GM12891 (cell line): ENCODE measurements around the gene PDZD2.

ENCODE experiments used
- DNase-seq: peaks from one replicate; pipeline ENCODE4 v3.0.0; 2011; ENCODE audit warnings: low spot score; ENCODE audit not compliant: insufficient read length
- FAIRE-seq: peaks from 2 replicates; lab custom pipeline; 2011; peaks lifted over from hg19 to GRCh38; lab: Jason Lieb, UNC
- PAX5 ChIP-seq: IDR thresholded peaks from 2 replicates; pipeline ENCODE4 v1.6.1; 2011; ENCODE audit warnings: low read length, moderate library complexity, mild to moderate bottlenecking; ENCODE audit not compliant: insufficient read depth, severe bottlenecking
- POLR2A ChIP-seq: IDR thresholded peaks from 2 replicates; pipeline ENCODE4 v1.6.1; 2011; ENCODE audit warnings: low read depth, low read length, control low read depth
- POLR2AphosphoS5 ChIP-seq: IDR thresholded peaks from 2 replicates; pipeline ENCODE4 v1.6.1; 2011; ENCODE audit warnings: low read depth, low read length, control low read depth
- POU2F2 ChIP-seq: IDR thresholded peaks from 2 replicates; pipeline ENCODE4 v1.6.1; 2011; ENCODE audit warnings: low read depth, mild to moderate bottlenecking, control low read depth, low read length, moderate library complexity
- SPI1 ChIP-seq: IDR thresholded peaks from 2 replicates; pipeline ENCODE4 v1.6.1; 2011; ENCODE audit warnings: low read depth, low read length, control low read depth
- TAF1 ChIP-seq: IDR thresholded peaks from 2 replicates; pipeline ENCODE4 v1.6.1; 2011; ENCODE audit warnings: low read depth, low read length, control low read depth

The PDZD2 gene

GRCh38 chr5:32017692-32018367, 378.9 kb downstream of the PDZD2 start:
- FAIRE-seq (no peak), DNase-seq (no peak)
- TF ChIP-seq TAF1 (no peak), POLR2AphosphoS5 (no peak), POLR2A (no peak), POU2F2 (no peak), SPI1 (no peak), PAX5 (no peak)

- DNase-seq (no peak), FAIRE-seq (peak; percentile 60)
- TF ChIP-seq PAX5 (no peak), SPI1 (no peak), POLR2AphosphoS5 (no peak), POLR2A (no peak), POU2F2 (no peak), TAF1 (no peak)
Measured at GRCh38 chr5:32018476-32019436, 379.8 kb downstream of the PDZD2 start.

GRCh38 chr5:32020271-32020670, 381.3 kb downstream of the PDZD2 start:
- DNase-seq = no peak
- TF ChIP-seq POLR2AphosphoS5 (no peak), TAF1 (no peak), SPI1 (peak; percentile 75), PAX5 (no peak), POU2F2 (no peak)
- peak; percentile 52 for FAIRE-seq

GRCh38 chr5:32020946-32021345, 382.0 kb downstream of the PDZD2 start:
- no peak for TF ChIP-seq SPI1
- TF ChIP-seq POU2F2 = no peak
- no peak for TF ChIP-seq POLR2AphosphoS5
- no peak for TF ChIP-seq PAX5
- TF ChIP-seq TAF1 = no peak
- TF ChIP-seq POLR2A = no peak
- FAIRE-seq (no peak), DNase-seq (no peak)

- FAIRE-seq (no peak), DNase-seq (no peak)
- TF ChIP-seq TAF1 (no peak), POU2F2 (no peak), PAX5 (no peak), POLR2AphosphoS5 (no peak), SPI1 (no peak), POLR2A (no peak)
Measured at GRCh38 chr5:32021771-32022170, 382.8 kb downstream of the PDZD2 start.

- no peak for DNase-seq
- FAIRE-seq = no peak
- no peak for TF ChIP-seq POLR2AphosphoS5
Measured at GRCh38 chr5:32022638-32023037, 383.7 kb downstream of the PDZD2 start.

- FAIRE-seq = no peak
- no peak for DNase-seq
- TF ChIP-seq POLR2AphosphoS5 (no peak), SPI1 (no peak), PAX5 (no peak), TAF1 (no peak), POLR2A (no peak)
Measured at GRCh38 chr5:32023816-32024215, 384.9 kb downstream of the PDZD2 start.

GRCh38 chr5:32024751-32025150, 385.8 kb downstream of the PDZD2 start:
- TF ChIP-seq POU2F2 (no peak), TAF1 (no peak), POLR2AphosphoS5 (no peak), POLR2A (no peak), SPI1 (no peak), PAX5 (no peak)
- DNase-seq (no peak), FAIRE-seq (no peak)

- TF ChIP-seq SPI1 (no peak), TAF1 (no peak), POLR2A (no peak), PAX5 (no peak), POU2F2 (no peak)
- FAIRE-seq (no peak), DNase-seq (no peak)
Measured at GRCh38 chr5:32027093-32027716, 388.3 kb downstream of the PDZD2 start.
